Mucosa of descending colon (tissue), 3 donors: ENCODE measurements around the gene CABP4. TPM values are rescaled to one million over a fixed set of nuclear protein-coding genes. Genes with fewer than 3 reads are reported as not detected.

ENCODE experiments used
- ATAC-seq: fragments of 200-7000 bp; cut with Tn5 transposase; one replicate; pipeline ENCODE4 v1.9.1; 2020; ENCODE audit warnings: mild to moderate bottlenecking, moderate library complexity
- DNase-seq, 3 donors: peaks; one replicate each; pipeline ENCODE4 v3.0.0-alpha.2; 2020
- H3K36me3 ChIP-seq: fragments of 200-600 bp; one replicate; pipeline ENCODE4 v1.8.0; 2021; ENCODE audit warnings: low read depth, mild to moderate bottlenecking
- H3K4me1 ChIP-seq: fragments of 200-600 bp; one replicate; pipeline ENCODE4 v1.8.0; 2021; ENCODE audit warnings: low read depth, mild to moderate bottlenecking
- H3K4me3 ChIP-seq: fragments of 200-600 bp; one replicate; pipeline ENCODE4 v1.8.0; 2021; ENCODE audit warnings: mild to moderate bottlenecking
- H3K9me3 ChIP-seq: fragments of 200-600 bp; one replicate; pipeline ENCODE4 v1.8.0; 2021; ENCODE audit warnings: mild to moderate bottlenecking
- CTCF ChIP-seq: fragments of 200-600 bp; IDR thresholded peaks from one replicate; pipeline ENCODE4 v1.8.0; 2022; ENCODE audit warnings: antibody characterized with exemption, mild to moderate bottlenecking
- intact Hi-C, 2 donors: fragments of 100-400 bp; cut with DNase I in 1 of 2; cut with micrococcal nuclease in 1 of 2; formaldehyde crosslinking; loops; one replicate each; pipeline versions ENCODE4 v1.11.0 to v1.11.1; 2022; cut with DNase I, micrococcal nuclease
- long read RNA-seq, 2 donors: library from polyadenylated mRNA; unstranded; transcript quantifications; one replicate each; pipeline ENCODE4 v2.0.0, GENCODE V29; 2019 to 2021
- total RNA-seq, 3 donors: library from RNA; stranded (reverse); fragmentation: NEBNext Ultra II Directional in 2 of 3; extraction: Animal tissue kit (Norgen Biotek cat#: 25700) in 2 of 3; gene quantifications; one replicate each; pipeline versions ENCODE4 v1.2.1 to v1.2.4, GENCODE V29; 2021 to 2023
- donor health status: DM: no; HTN: no; CAD: no; lungs with moderate emphysema.
- donor health status: DM: no; HTN: no; CAD: no.
- donor health status: DM: no; HTN: yes; CAD: no.

The CABP4 gene
- 1 to 10 TPM in 2 of 3 donors, under 1 TPM in 1; 0.95 to 1.9 (median 1.2) TPM for total RNA-seq
- long read RNA-seq, donor 1, result 0 reads
- long read RNA-seq, donor 2, result 0 reads

- TF ChIP-seq CTCF, result no peak
- Histone ChIP-seq H3K4me3 (no peak within 1 kb of the TSS), H3K36me3 (no peaks in the 10 kb centered on the region), H3K9me3 (no peaks in the 10 kb centered on the region), H3K4me1 (no peaks in the 10 kb centered on the region)
- ATAC-seq, result no peak
- intact Hi-C loops, result no loop called here
- DNase-seq, result no peak
Measured at GRCh38 chr11:67455054-67455453, at the start of gene CABP4. CABP4 (plus strand) TSS chr11:67455354; CDS start chr11:67455424, 70 bp downstream.

DNA sequence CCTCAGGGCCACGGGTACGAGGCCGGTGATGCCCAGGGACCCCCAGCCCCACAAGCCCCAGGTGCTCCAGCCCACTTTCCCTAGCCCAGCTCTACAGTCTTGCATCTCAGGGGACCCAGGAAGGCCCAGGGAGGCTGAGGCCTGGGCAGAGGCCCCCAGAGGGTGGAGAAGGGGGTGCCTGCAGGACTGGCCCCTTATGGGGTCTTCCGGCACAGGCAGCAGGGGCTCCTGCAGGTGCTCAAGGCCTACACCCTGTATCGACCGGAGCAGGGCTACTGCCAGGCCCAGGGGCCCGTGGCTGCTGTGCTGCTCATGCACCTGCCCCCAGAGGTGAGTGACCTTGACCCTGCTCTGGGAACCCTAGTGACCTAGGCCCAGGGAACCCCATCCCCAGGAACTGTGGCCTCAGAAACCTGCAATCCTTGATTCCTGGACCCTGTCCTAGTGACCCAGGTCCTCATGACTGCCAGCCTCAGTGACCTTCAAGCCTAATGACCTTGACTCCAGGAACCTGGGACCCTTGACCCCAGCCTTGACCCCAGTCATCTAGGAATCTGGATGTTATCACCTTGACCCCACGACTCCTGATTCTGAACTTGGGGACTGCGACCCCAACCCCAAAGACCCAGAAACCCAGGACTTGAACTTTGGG lies 49.3 kb upstream of the CABP4 start:
- intact Hi-C loops, result no loop called here
- no peak for ATAC-seq

DNA sequence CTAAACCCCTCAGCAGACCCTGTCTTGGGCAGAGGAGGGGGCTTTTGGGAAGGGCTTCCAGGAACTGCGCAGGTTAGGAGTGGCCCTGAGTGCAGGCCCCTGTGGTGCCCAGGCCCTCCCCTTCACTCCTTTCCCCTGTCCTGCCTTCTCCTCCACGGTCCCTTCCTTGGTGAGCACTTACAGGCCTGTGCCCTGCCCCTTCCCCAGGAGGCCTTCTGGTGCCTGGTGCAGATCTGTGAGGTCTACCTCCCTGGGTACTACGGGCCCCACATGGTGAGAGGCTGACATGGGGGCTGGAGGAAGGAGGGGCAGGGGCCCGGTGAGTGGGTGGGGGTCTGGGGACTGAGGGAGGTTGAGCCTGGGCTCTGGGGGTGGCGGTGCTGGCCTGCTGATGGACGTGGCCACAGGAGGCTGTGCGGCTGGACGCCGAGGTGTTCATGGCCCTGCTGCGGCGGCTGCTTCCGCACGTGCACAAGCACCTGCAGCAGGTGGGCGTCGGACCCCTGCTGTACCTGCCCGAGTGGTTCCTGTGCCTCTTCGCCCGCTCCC lies 48.7 kb upstream of the CABP4 start:
- ATAC-seq (no peak), DNase-seq (no peak)
- TF ChIP-seq CTCF, result no peak
- H3K4me1 ChIP-seq, result peaks cover 10% of the 10 kb centered on the region
- no peaks in the 10 kb centered on the region for H3K9me3 ChIP-seq
- H3K36me3 ChIP-seq, result no peaks in the 10 kb centered on the region
- H3K4me3 ChIP-seq, result no peak overlapping the region
- intact Hi-C loops, result no loop called here

More for the DNA sequence above, 49.3 kb upstream of the CABP4 start:
- H3K9me3 ChIP-seq, result no peaks in the 10 kb centered on the region
- DNase-seq, result peak in 1 of 3 donors; percentile 31
- H3K4me1 ChIP-seq, result peaks cover 11% of the 10 kb centered on the region
- H3K36me3 ChIP-seq, result no peaks in the 10 kb centered on the region
- no peak for TF ChIP-seq CTCF
- no peak overlapping the region for H3K4me3 ChIP-seq

DNA sequence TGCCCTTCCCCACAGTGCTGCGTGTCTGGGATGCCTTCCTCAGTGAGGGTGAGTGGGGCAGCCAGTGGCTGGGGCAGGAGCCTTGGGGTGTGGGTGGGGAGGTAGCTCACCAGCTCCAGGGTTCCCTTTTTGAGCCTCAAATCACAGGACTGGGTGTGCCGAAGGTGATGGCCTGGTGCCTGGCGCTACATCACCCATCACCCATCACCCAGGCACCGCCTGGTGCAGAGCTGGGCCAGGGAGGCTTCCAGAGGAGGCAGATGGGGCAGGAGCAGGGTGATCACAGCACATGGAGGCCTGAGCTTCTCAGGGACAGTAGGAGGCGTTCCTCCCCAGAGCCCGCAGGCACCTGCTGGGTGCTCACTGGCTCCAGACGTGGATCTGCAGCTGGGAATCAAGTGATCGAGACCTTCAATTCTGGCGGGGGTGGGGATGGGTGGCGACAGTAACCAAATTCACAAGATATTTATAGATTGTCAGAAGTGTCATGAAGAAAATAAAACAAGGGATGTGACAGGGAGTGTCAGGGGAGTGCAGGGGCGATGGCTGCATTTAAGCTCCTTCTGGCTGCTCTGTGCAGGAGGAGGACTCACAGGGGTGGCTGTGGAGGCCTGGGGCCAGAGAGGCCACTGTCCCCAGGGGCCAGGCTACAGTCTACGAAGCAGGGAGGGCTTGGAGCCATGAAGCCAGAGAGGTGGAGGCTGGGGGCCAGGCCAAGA lies 48.0 kb upstream of the CABP4 start:
- H3K4me1 ChIP-seq, result peaks cover 10% of the 10 kb centered on the region
- H3K9me3 ChIP-seq, result no peaks in the 10 kb centered on the region
- peak in 1 of 3 donors; percentile 33 for DNase-seq
- TF ChIP-seq CTCF, result no peak
- H3K4me3 ChIP-seq, result no peak overlapping the region
- ATAC-seq, result peak; percentile 3
- intact Hi-C loops, result no loop called here
- no peaks in the 10 kb centered on the region for H3K36me3 ChIP-seq

GRCh38 chr11:67407688-67408163 lies 47.4 kb upstream of the CABP4 start:
- no peak for ATAC-seq
- no peaks in the 10 kb centered on the region for H3K9me3 ChIP-seq
- no peak overlapping the region for H3K4me3 ChIP-seq
- intact Hi-C loops, result no loop called here
- no peak for TF ChIP-seq CTCF
- H3K36me3 ChIP-seq, result no peaks in the 10 kb centered on the region
- peaks cover 5% of the 10 kb centered on the region for H3K4me1 ChIP-seq
- no peak for DNase-seq
